DOHH2 (cell line): Measurements from ENCODE around the gene TMC3.

Source experiments
- H3F3A ChIP-seq: fragments of 200-600 bp; sonication (generic), shearing (Covaris generic); 2 replicates; pipeline ENCODE4 v1.6.0; 2016; ENCODE audit warnings: antibody characterized with exemption, mild to moderate bottlenecking; ENCODE audit not compliant: control insufficient read depth, insufficient read depth
- H3K27ac ChIP-seq: fragments of 200-600 bp; sonication (generic); 2 replicates; pipeline ENCODE4 v1.5.1; 2014; ENCODE audit warnings: low read depth, mild to moderate bottlenecking, low read length, moderate library complexity
- H3K27me3 ChIP-seq: fragments of 200-600 bp; sonication (generic); 2 replicates; pipeline ENCODE4 v1.6.1; 2014; ENCODE audit warnings: mild to moderate bottlenecking, low read length, mixed read lengths; ENCODE audit not compliant: control insufficient read depth
- H3K36me3 ChIP-seq: fragments of 200-600 bp; sonication (generic); 2 replicates; pipeline ENCODE4 v1.6.1; 2014; ENCODE audit warnings: mild to moderate bottlenecking, low read length, moderate library complexity, mixed read lengths; ENCODE audit not compliant: control insufficient read depth
- H3K4me1 ChIP-seq: fragments of 200-600 bp; sonication (generic); 2 replicates; pipeline ENCODE4 v1.6.1; 2014; ENCODE audit warnings: mild to moderate bottlenecking, low read length, mixed read lengths; ENCODE audit not compliant: control insufficient read depth
- H3K4me2 ChIP-seq: fragments of 200-600 bp; sonication (generic); 2 replicates; pipeline ENCODE4 v1.6.0; 2014; ENCODE audit warnings: mild to moderate bottlenecking, low read length, moderate library complexity
- H3K4me3 ChIP-seq: fragments of 200-600 bp; sonication (generic); 2 replicates; pipeline ENCODE4 v1.5.1; 2014; ENCODE audit warnings: mild to moderate bottlenecking, low read length, mixed read lengths
- H3K79me2 ChIP-seq: fragments of 200-600 bp; sonication (generic); 2 replicates; pipeline ENCODE4 v1.6.1; 2014; ENCODE audit warnings: mild to moderate bottlenecking, low read length, mixed read lengths; ENCODE audit not compliant: control insufficient read depth
- H3K9me2 ChIP-seq: fragments of 200-600 bp; sonication (generic); replicated peaks from 2 replicates; pipeline ENCODE4 v1.6.1; 2014; ENCODE audit warnings: mild to moderate bottlenecking, low read length, mixed read lengths; ENCODE audit not compliant: control insufficient read depth
- H3K9me3 ChIP-seq: fragments of 200-600 bp; sonication (generic); 2 replicates; pipeline ENCODE4 v1.6.1; 2014; ENCODE audit warnings: antibody characterized with exemption, low read length, mixed read lengths; ENCODE audit not compliant: control insufficient read depth, insufficient read depth
- H4K20me1 ChIP-seq: fragments of 200-600 bp; sonication (generic); 2 replicates; pipeline ENCODE4 v1.6.0; 2014; ENCODE audit warnings: low read depth, mild to moderate bottlenecking, antibody characterized with exemption, low read length, moderate library complexity; ENCODE audit not compliant: control insufficient read depth, insufficient read depth
- CTCF ChIP-seq: fragments of 200-600 bp; sonication (generic); IDR thresholded peaks from one replicate; pipeline ENCODE4 v1.5.1; 2014; ENCODE audit warnings: antibody characterized with exemption, mild to moderate bottlenecking, low read depth, low read length; ENCODE audit not compliant: poor library complexity, severe bottlenecking
- EZH2phosphoT487 ChIP-seq: fragments of 200-600 bp; sonication (generic); IDR thresholded peaks from 2 replicates; pipeline ENCODE4 v1.6.1; 2017; ENCODE audit warnings: borderline replicate concordance, mild to moderate bottlenecking, antibody characterized with exemption, low read length, moderate library complexity, mixed read lengths

The TMC3 gene

DNA sequence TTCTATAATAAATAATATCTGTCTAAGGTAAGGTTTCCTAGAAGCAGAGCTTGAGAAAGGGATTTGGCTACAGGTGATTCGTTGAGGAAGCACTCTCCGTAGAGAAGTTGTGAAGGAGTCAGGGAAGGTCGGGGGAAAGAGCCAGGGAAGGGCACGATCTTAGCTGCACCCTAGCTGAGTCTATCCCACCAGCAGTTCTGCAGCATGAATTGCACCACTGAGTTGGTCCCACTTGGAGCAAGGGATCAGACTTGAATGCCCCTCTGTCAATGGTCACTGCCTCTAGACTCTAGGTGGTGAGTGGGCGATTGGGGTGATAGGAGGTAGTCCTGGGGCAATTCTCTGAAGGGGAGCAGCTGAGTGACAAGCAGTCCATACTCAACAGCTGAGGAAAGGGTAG lies 13.5 kb downstream of the TMC3 start:
- H3K36me3 ChIP-seq = no peaks in the 10 kb centered on the region
- no peak overlapping the region for H3K27ac ChIP-seq
- H3K27me3 ChIP-seq = peaks cover 9% of the 10 kb centered on the region; the same call in 1 of the 2 replicates
- no peaks in the 10 kb centered on the region for H4K20me1 ChIP-seq
- H3K4me1 ChIP-seq = no peaks in the 10 kb centered on the region
- no peak overlapping the region for H3K4me3 ChIP-seq
- TF ChIP-seq EZH2phosphoT487 (no peak), CTCF (no peak)
- H3K9me2 ChIP-seq = no peaks in the 10 kb centered on the region
- no peaks in the 10 kb centered on the region for H3K9me3 ChIP-seq
- no peaks in the 10 kb centered on the region for H3F3A ChIP-seq
- no peak overlapping the region for H3K4me2 ChIP-seq
- H3K79me2 ChIP-seq = no peaks in the 10 kb centered on the region

- H4K20me1 ChIP-seq = no peaks in the 10 kb centered on the region
- H3K9me3 ChIP-seq = no peaks in the 10 kb centered on the region
Observed at GRCh38 chr15:81358248-81358647, 15.8 kb downstream of the TMC3 start.

DNA sequence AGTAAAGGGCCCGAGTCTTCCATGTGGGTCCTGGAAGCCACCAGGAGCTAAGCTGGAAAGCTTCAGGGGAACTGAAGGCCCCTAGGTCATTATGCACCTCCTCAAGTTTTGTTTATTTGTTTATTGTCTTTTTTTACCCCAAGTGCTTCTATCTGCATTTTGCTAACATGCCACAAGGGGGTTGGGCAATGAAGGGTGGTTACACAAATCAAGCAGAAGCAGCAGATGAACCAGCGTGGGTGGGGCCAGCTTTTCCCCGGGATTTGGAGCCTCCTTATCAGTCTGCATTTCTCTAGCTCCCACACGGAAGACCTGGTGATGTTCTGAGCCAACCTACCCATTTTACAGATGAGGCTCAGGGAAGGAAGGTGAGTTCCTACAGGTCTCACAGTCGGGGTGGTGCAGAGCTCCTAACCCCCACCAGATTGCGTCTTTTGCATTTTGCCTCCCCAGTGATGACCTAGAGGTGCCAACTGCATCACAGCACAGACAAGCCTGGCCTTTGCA lies 16.8 kb downstream of the TMC3 start:
- H3K36me3 ChIP-seq = no peaks in the 10 kb centered on the region
- no peak overlapping the region for H3K27ac ChIP-seq
- no peak overlapping the region for H3K4me3 ChIP-seq
- no peaks in the 10 kb centered on the region for H3K9me2 ChIP-seq
- H3K4me2 ChIP-seq = no peak overlapping the region
- H3K27me3 ChIP-seq = peaks cover 9% of the 10 kb centered on the region; the same call in 1 of the 2 replicates
- no peaks in the 10 kb centered on the region for H3K4me1 ChIP-seq
- no peaks in the 10 kb centered on the region for H4K20me1 ChIP-seq
- no peaks in the 10 kb centered on the region for H3K9me3 ChIP-seq
- peak; percentile 25 for TF ChIP-seq CTCF
- TF ChIP-seq EZH2phosphoT487 = no peak
- no peaks in the 10 kb centered on the region for H3K79me2 ChIP-seq
- H3F3A ChIP-seq = no peaks in the 10 kb centered on the region

More at GRCh38 chr15:81358248-81358647, 15.8 kb downstream of the TMC3 start:
- Histone ChIP-seq H3K27ac (no peak overlapping the region), H3K4me1 (no peaks in the 10 kb centered on the region), H3K4me3 (no peak overlapping the region), H3K27me3 (peaks cover 9% of the 10 kb centered on the region; the same call in 1 of the 2 replicates), H3K36me3 (no peaks in the 10 kb centered on the region), H3F3A (no peaks in the 10 kb centered on the region), H3K4me2 (no peak overlapping the region), H3K79me2 (no peaks in the 10 kb centered on the region), H3K9me2 (no peaks in the 10 kb centered on the region)
- TF ChIP-seq CTCF (no peak), EZH2phosphoT487 (no peak)
